HG03135 (cell line): Measurements from ENCODE around the gene ABCG4.
A peak's percentile ranks its signal among the peaks of the same experiment; 100 is the strongest.
"Not testable (repeated sequence)": the region's sequence is repeated elsewhere in the genome, so short reads cannot be mapped to it uniquely, and the experiment has no call there.

ENCODE experiments used
- ATAC-seq: cut with Tn5 transposase; IDR thresholded peaks from one replicate; pipeline ENCODE4 v1.9.1; 2021; ENCODE audit warnings: mild to moderate bottlenecking, moderate library complexity; ENCODE audit not compliant: unreplicated experiment

ABCG4 gene

GRCh38 chr11:119115484-119116234 lies 33.2 kb upstream of the ABCG4 start:
- ATAC-seq, result no peak

DNA sequence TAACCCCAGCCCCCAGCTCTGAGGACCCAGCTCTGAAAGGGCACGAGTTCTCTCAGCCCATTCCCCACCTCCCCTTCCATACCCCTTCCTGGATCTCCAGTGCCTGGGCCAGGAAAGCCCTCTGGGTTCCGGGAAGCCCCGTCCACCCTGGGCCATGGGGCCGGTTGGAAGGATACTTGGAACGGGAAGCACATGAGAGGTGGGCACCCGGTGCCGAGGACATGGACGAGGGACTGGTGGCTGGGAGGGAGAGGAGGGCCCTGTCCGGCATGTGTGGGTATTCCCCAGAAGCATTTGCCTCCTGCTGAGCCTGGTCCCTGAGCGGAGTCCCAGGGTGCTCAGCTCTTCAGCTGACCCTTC lies 32.6 kb upstream of the ABCG4 start:
- no peak for ATAC-seq

DNA sequence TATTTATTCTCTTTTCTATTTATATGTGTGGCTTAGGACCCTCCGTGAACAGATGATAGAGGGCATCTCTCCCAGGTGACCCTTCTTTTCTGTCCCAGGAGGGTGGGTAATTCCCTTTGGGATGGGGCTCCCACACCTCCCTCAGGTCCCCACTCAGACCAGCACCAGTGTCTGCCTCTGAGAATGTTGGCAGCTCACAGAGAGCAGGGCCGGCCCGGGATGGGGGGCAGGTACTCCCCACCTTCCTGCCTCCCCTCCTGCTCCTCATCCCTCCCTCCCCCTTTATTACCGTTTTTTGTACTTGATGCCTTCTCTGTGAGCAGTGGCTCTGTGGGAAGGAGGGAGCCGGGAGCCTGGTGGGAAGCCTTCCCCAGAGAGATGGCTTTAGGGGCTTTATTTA lies 32.3 kb upstream of the ABCG4 start:
- no peak for ATAC-seq

DNA sequence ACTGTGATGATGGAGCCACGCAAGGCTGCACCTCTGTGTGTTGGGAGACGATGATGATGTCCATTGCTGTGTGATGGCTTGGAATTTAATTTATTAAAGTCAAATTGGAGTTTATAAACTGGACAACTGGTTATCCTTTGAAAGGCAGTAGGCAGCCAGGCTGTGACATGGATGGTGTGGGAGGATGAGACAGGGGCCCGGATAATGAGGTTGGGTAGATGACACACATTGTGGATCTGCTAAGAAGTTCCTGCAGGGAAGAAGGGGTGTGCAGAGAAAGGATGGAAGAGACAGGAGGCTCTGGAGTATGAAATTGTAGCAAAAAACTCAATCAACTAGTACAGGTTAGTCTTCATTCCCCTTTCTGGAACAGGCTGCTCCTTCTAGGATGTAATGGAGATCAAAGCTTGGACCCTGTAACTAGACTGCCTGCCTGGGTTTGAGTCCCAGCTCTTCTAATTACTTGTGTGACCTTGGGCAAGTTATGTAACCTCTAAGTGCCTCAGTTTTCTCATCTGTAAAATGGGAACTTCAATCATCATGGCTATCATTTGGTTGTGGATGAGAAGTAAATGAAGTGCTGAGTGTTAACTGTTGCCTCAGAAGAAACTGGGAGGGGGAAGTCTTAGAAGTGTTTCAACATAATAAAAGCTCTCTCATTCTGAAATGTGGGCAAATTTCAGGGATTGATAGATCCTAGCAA lies 31.7 kb upstream of the ABCG4 start:
- no peak for ATAC-seq

GRCh38 chr11:119118227-119118626 lies 30.6 kb upstream of the ABCG4 start:
- no peak for ATAC-seq

- no peak for ATAC-seq
These were observed 29.9 kb upstream of the ABCG4 start for GRCh38 chr11:119118946-119119345.

DNA sequence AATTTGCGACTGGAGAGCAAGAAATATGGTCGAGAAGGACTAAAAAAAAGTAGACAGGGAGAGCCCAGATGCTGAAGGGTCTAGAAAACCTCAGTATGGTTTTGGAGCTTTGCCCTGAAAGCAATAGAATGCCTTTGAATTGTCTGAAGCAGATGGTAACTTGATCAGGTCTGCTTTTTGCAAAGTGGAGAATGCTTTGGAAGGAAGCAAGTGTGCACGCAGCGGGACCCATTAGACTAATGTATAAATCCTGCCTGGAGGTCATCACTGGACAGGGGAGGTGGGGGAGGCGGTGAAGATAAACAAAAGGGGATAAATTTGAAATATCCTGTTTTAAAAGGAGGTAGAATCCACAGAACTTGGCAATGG lies 28.2 kb upstream of the ABCG4 start:
- ATAC-seq, result no peak

DNA sequence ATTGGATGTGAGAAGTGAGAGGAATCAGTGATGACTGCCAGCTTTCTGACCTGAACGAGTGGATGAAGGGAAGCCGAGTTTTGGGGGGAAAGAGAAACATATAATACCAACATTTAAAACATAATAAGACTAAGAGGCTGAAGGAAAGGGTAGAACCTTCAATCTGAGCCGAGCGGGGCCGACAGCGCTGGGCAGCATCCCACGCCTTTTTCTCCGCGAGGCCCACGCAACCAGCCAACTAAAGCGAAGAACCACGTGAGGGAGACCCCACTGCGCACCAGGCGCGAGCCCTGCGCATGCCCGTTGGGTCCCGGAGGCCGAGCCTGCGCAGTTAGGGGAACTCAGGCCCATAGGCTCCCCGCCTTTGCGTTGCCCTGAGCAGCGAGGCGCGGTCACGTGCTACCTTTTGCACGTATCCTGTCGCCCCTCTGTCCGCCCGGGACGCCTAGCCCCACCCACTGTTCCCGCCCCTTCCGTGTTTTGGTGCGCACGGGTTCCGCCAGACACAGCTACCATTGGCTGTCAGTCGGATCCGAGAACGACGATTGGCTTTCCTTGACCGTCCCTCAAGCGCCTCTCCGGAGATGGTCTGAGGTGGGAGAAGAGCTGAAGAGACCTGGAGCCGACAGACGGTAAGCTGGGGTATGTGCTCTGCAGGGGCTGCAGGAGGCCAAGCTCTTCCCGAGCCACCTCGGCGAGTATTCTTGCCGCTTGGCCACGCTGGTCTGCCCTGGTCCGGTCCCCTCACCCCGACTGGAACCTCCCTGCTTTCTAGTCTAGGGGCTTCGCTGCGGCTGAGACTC lies 27.6 kb upstream of the ABCG4 start, which contains the start of gene HINFP:
Gene HINFP (plus strand): TSS at position 573 of the 803 bp plus-strand sequence. CDS start 5,365 bp downstream, outside the sequence.
- ATAC-seq, result peak; percentile 95

- peak; percentile 24 for ATAC-seq
These were observed 27.1 kb upstream of the ABCG4 start for GRCh38 chr11:119121811-119122124.

DNA sequence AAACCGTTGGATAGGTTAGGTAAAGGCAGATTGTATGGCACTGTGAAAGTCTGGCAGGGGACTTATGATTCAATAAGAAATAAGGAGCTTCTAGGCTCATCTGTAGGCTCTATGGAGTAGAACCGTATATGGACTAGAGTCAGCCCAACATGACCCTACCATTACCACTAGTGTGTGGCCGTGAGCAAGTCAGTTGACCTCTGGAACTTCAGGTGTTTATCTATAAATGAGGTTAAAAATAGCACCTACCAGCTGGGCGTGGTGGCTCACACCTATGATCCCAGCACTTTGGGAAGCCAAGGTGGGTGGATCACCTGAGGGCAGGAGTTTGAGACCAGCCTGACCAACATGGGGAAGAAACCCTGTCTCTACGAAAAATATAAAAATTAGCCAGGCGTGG lies 23.0 kb upstream of the ABCG4 start:
- no peak for ATAC-seq

GRCh38 chr11:119126675-119127268 lies 22.1 kb upstream of the ABCG4 start:
- no peak for ATAC-seq

- no peak for ATAC-seq
These were observed 18.2 kb upstream of the ABCG4 start for GRCh38 chr11:119130662-119131061.

DNA sequence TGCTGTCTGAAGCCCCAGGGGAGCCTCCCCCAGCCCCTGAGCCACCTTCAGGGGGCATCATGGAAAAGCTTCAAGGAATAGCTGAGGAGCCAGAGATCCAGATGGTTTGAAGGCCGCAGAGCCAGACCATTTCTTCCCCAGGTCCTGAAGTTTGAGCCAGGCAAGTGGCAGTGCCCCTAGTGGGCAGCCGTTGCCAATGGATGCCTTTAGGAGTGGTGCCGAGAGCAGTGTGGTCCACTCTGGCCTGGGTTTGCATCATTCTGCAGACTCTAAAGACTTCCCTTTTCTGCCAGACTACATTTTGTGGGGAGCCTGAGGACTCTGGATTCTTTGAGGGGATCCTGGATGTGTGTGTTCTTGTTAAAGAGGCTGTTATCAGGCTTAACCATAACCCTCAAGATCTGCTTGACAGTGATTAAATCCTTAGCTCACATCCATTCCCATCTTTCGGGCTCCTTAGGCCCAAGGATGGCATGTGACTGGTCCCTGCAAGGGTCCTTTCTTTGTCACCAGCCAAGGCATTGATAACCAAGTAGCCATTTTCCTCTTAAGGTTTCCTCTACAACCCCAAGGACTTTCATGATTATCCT lies 14.4 kb upstream of the ABCG4 start:
- ATAC-seq, result no peak

- not testable (repeated sequence) for ATAC-seq
These were observed 9.6 kb upstream of the ABCG4 start for GRCh38 chr11:119139276-119139675.

DNA sequence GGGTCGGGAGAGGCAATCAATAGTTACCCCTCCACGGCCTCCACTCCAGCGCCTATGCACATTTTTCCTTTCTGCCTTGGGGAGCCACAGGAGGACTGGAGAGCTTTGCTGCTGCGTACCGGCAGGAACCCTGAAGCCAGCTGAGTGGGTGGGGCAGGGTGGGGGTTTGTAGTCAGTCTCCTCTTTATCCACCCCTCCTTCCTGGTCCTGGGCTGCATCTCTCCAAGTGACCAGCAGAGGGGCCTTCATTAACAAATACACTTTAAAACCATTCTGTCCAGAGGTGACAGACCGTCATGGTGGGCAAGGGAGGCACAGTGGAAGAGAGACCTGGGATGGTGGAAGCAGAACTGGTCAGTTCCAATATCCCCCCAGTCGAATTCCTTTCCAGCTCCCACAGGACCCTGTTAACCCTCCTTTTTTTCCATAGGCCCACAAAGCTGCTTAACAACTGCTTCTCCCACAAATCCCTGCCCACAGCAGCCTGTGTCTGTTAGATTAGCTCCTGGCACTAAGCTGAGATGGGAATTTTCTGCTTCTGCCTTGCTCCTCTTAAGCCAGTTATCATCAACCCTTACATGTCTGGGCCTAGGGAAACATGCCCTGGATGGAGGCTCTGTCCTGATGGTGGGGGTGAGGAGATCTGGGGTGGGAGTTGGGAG lies 3.9 kb upstream of the ABCG4 start:
- no peak for ATAC-seq

- no peak for ATAC-seq
These were observed 3.3 kb upstream of the ABCG4 start for GRCh38 chr11:119145551-119145950.

GRCh38 chr11:119147604-119148333 lies 1.1 kb upstream of the ABCG4 start:
- ATAC-seq, result no peak

DNA sequence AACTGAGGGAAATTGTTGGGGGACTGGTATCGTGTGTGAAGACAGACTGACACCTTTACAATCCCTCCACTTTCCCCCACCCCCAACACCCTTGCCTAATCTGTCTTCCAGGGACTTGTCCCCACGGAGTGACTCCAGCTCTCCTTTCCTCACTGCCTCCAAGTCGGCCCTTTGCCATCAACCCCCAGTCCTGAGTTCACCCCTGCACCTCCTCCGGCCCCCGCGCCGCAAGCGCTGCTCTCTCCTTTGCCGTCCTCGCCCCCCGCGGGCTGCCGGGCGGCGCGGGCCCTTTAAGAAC lies 183 bp upstream of the ABCG4 start:
- ATAC-seq, result no peak

DNA sequence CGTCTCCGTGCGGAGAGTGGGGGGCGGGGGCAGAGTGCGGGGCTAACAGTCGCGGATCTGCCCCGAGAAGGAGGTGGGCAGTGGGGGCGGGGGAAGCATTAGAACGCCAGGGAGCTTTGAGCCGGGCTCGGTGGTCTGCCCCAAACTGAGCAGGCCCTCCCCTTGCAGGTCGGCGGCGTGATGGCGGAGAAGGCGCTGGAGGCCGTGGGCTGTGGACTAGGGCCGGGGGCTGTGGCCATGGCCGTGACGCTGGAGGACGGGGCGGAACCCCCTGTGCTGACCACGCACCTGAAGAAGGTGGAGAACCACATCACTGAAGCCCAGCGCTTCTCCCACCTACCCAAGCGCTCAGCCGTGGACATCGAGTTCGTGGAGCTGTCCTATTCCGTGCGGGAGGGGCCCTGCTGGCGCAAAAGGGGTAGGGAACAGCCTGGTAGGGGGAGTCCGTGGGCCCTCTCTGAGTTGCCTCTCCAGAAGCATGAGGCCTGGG lies 979 bp downstream of the ABCG4 start:
- ATAC-seq, result no peak

GRCh38 chr11:119152043-119152442 lies 3.2 kb downstream of the ABCG4 start:
- ATAC-seq, result no peak
